Body of pancreas (tissue), 4 donors: ENCODE results near the gene FREM1.

Experiments
- CTCF ChIP-seq, 7 experiments: fragments of 450-650 bp in 4 of 7; fragments of 200-600 bp in 3 of 7; sonication (generic) in 3 of 7; IDR thresholded peaks; one replicate each; pipeline ENCODE4 v1.5.1; 2016 to 2019; ENCODE audit warnings: antibody characterized with exemption in 7 of 7
- POLR2A ChIP-seq, 3 donors: fragments of 450-650 bp; IDR thresholded peaks; one replicate each; pipeline ENCODE4 v1.6.1; 2016; ENCODE audit warnings: antibody characterized with exemption in 3 of 3, mild to moderate bottlenecking in 2 of 3

GRCh38 chr9:14906644-14907359, 3.4 kb downstream of the FREM1 start:
- no peak for TF ChIP-seq CTCF (IDR thresholded peaks at IDR 0.05)
- no peak for TF ChIP-seq POLR2A (IDR thresholded peaks at IDR 0.05)
